Activated naive CD4-positive, alpha-beta T cell treated with anti-CD3 and anti-CD28 coated beads, Interleukin-2, amount 10 ng/mL, durations not matched to agents 7 days and 5 days (primary cell): ENCODE results near the gene ZNF525.
A peak's percentile ranks its signal among the peaks of the same experiment; 100 is the strongest.
"Not testable (repeated sequence)": the region's sequence is repeated elsewhere in the genome, so short reads cannot be mapped to it uniquely, and the experiment has no call there.

Experiments
- CTCF ChIA-PET: fragments of 350-600 bp; sonication (Branson Sonifier 250); formaldehyde crosslinking; loops from one replicate; lab custom pipeline; 2021; ENCODE audit warnings: antibody characterized with exemption; lab: Charles Lee
- DNase-seq: peaks from one replicate; pipeline ENCODE4 v3.0.0-alpha.2; 2020
- H3K27ac Mint-ChIP-seq: one replicate; pipeline ENCODE4 v1.8.0; 2021; ENCODE audit warnings: mild to moderate bottlenecking, moderate library complexity, mixed read lengths
- H3K27me3 Mint-ChIP-seq: one replicate; pipeline ENCODE4 v1.8.0; 2021; ENCODE audit warnings: mild to moderate bottlenecking, mixed read lengths
- H3K36me3 Mint-ChIP-seq: one replicate; pipeline ENCODE4 v1.8.0; 2021; ENCODE audit warnings: mixed read lengths
- H3K4me1 Mint-ChIP-seq: one replicate; pipeline ENCODE4 v1.8.0; 2021; ENCODE audit warnings: mixed read lengths
- H3K4me3 Mint-ChIP-seq: one replicate; pipeline ENCODE4 v1.8.0; 2021; ENCODE audit warnings: mild to moderate bottlenecking, moderate library complexity, mixed read lengths
- H3K9me3 Mint-ChIP-seq: one replicate; pipeline ENCODE4 v1.8.0; 2021; ENCODE audit warnings: mixed read lengths

Gene ZNF525

GRCh38 chr19:53381376-53381775, 15.9 kb downstream of the ZNF525 start:
- H3K4me1 Mint-ChIP-seq = no peaks in the 10 kb centered on the region
- no peak for DNase-seq
- no peak overlapping the region for H3K4me3 Mint-ChIP-seq
- peaks cover 86% of the 10 kb centered on the region for H3K36me3 Mint-ChIP-seq
- no peak overlapping the region for H3K27ac Mint-ChIP-seq
- no peaks in the 10 kb centered on the region for H3K27me3 Mint-ChIP-seq
- CTCF ChIA-PET = no interaction called here
- peaks cover 76% of the 10 kb centered on the region for H3K9me3 Mint-ChIP-seq

DNA sequence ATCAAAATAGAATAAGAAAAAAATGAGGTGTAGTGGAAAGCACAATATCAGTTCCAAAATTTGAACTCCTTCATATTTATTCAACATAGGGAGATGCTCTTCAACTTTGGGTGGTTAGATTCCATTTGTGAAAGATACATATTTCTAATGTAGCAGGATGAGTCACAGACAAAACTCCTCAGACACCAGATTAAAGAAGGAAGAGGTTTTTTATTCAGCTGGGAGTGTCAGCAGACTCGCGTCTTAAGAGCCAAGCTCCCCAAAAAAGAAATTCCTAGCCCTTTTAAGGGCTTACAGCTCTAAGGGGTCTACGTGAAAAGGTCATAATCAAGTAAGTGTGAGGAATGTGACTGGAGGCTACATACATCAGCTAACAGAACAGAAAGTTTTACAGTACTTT, 22.7 kb downstream of the ZNF525 start:
- Mint-ChIP-seq H3K4me1 (no peaks in the 10 kb centered on the region), H3K36me3 (peaks cover 37% of the 10 kb centered on the region), H3K27me3 (no peaks in the 10 kb centered on the region), H3K4me3 (no peak overlapping the region), H3K9me3 (peaks cover 66% of the 10 kb centered on the region), H3K27ac (no peak overlapping the region)
- CTCF ChIA-PET = no interaction called here
- no peak for DNase-seq

- Mint-ChIP-seq H3K36me3 (peaks cover 34% of the 10 kb centered on the region), H3K4me3 (no peak overlapping the region)
These were observed 23.4 kb downstream of the ZNF525 start for GRCh38 chr19:53388904-53389303.

GRCh38 chr19:53389571-53389970, 24.1 kb downstream of the ZNF525 start:
- H3K9me3 Mint-ChIP-seq = peaks cover 61% of the 10 kb centered on the region
- H3K27me3 Mint-ChIP-seq = peaks cover under 1% of the 10 kb centered on the region
- peaks cover 3% of the 10 kb centered on the region for H3K4me1 Mint-ChIP-seq
- no peak overlapping the region for H3K27ac Mint-ChIP-seq
- H3K4me3 Mint-ChIP-seq = no peak overlapping the region
- DNase-seq = no peak
- CTCF ChIA-PET = no interaction called here
- peaks cover 34% of the 10 kb centered on the region for H3K36me3 Mint-ChIP-seq

More at GRCh38 chr19:53388904-53389303, 23.4 kb downstream of the ZNF525 start:
- CTCF ChIA-PET = no interaction called here
- Mint-ChIP-seq H3K27ac (no peak overlapping the region), H3K27me3 (no peaks in the 10 kb centered on the region), H3K4me1 (peaks cover 2% of the 10 kb centered on the region), H3K9me3 (peaks cover 64% of the 10 kb centered on the region)
- DNase-seq = no peak

GRCh38 chr19:53389978-53390377, 24.5 kb downstream of the ZNF525 start:
- Mint-ChIP-seq H3K4me3 (no peak overlapping the region), H3K27me3 (peaks cover 5% of the 10 kb centered on the region), H3K9me3 (peaks cover 60% of the 10 kb centered on the region)

DNA sequence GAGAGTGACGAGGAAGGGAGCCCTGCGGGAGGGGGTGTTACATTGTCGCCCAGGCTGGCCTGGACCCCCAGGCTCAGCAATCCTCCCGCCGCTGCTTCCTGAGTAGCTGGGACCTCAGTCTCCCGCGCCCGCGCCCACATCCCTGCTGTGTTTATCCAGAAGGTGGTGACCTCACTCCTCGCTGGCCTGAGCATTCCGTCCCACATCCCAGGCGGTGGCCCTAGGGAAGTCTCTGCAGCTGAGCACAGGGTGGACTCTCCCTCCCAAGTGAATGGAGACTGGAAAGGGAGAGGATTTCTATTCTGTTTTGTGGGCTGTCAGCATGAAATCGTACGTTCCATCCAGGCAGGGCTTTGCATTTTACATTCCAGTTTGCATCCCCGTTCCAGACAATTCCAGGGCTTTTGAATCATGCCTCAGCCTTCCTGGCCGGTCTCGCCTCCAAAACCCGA, 29.0 kb downstream of the ZNF525 start:
- Mint-ChIP-seq H3K36me3 (peaks cover 36% of the 10 kb centered on the region), H3K27me3 (peaks cover 5% of the 10 kb centered on the region), H3K4me1 (peaks cover 28% of the 10 kb centered on the region), H3K9me3 (peaks cover 32% of the 10 kb centered on the region), H3K27ac (peak overlapping the region; percentile 62), H3K4me3 (peak overlapping the region; percentile 85)
- DNase-seq = no peak
- CTCF ChIA-PET = no interaction called here

More at GRCh38 chr19:53389978-53390377, 24.5 kb downstream of the ZNF525 start:
- Mint-ChIP-seq H3K4me1 (peaks cover 6% of the 10 kb centered on the region), H3K27ac (no peak overlapping the region), H3K36me3 (peaks cover 32% of the 10 kb centered on the region)
- CTCF ChIA-PET = no interaction called here
- no peak for DNase-seq

DNA sequence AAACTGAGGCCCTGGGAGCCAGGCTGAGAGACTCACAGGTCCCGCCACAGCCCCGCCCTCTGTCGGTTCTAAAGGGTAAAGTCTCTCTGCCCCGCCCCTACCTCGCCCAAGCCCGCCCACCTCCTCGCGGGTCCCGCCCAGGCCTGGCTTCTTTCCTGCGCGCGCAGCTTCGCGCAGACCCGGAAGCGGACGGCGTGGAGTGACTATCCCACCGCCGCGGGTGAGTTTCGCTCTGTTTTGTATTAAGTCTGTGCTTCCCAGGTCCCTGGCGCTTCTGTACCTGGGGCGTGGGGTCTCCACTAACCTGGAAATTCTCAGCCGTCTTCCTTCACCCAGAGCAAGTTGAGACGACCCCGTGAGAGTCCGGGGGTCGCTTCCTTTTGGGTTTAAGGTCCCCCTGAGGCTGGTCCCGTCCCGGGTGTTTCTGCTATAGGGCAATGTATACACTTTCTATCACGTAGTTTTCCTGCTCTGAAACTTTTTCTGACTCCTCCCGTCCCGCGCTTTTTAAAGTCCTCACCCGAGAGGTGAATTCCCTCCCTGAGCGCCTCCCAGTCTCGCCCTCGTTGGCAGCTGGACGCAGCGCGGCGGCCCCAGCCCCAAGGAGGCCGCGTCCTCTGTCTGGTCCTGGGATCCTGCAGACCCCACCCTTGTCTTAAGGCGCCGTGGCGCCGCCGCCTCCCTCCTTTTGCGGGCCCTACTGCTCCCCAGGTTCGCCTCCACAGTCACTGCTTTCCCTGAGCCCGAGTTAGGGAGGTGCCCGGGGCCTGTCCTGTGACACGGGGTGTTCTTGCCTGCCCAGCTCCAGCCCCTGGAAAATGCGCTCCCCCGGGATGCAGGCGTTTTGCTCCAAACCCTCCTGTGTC, 29.7 kb downstream of the ZNF525 start, which contains the start of gene ZNF765:
TSS of gene ZNF765 (plus strand) at position 176 of the 866 bp plus-strand sequence. CDS start 2,867 bp downstream, outside the sequence.
- peak within 1 kb of the TSS; percentile 85 for H3K4me3 Mint-ChIP-seq
- CTCF ChIA-PET = no interaction called here

GRCh38 chr19:53395840-53396524, 30.5 kb downstream of the ZNF525 start:
- peak overlapping the region; percentile 91 for H3K27ac Mint-ChIP-seq
- H3K27me3 Mint-ChIP-seq, DNase-seq: not testable (repeated sequence)
- H3K4me1 Mint-ChIP-seq = peaks cover 28% of the 10 kb centered on the region
- peaks cover 29% of the 10 kb centered on the region for H3K9me3 Mint-ChIP-seq
- peak overlapping the region; percentile 85 for H3K4me3 Mint-ChIP-seq
- peaks cover 44% of the 10 kb centered on the region for H3K36me3 Mint-ChIP-seq
- CTCF ChIA-PET = interaction anchor here (0.9 kb wide), 1 partner anchor 29 kb away, joined by 3 read pairs; no protein-coding TSS in a partner anchor

More for the DNA sequence above, 29.7 kb downstream of the ZNF525 start, which contains the start of gene ZNF765:
- Mint-ChIP-seq H3K27me3 (peaks cover 5% of the 10 kb centered on the region), H3K4me1 (peaks cover 28% of the 10 kb centered on the region), H3K36me3 (peaks cover 40% of the 10 kb centered on the region), H3K9me3 (peaks cover 31% of the 10 kb centered on the region), H3K27ac (peak within 1 kb of the TSS; percentile 91)
- peak; percentile 96 for DNase-seq

DNA sequence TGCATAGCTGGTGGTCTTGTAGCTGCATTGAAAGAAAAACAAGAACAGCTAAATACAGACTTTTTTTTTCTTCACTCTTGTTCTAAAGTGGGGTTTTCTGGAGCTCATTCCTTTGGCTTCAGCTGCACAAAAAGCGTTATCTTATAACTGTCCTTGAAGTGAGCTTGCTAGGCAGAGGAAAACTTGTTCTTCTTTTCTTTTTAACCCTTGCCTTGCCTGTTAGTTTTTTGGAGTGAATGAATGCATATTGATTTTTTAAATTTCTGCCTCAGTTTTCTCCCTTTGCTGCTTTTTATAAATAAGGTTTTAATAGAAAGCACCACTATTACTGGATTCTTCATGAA, 31.0 kb downstream of the ZNF525 start:
- Mint-ChIP-seq H3K4me1 (peaks cover 28% of the 10 kb centered on the region), H3K36me3 (peaks cover 47% of the 10 kb centered on the region), H3K9me3 (peaks cover 30% of the 10 kb centered on the region), H3K4me3 (peak overlapping the region; percentile 85), H3K27me3 (peaks cover 5% of the 10 kb centered on the region), H3K27ac (no peak overlapping the region)
- DNase-seq = no peak
- CTCF ChIA-PET = interaction anchor here (0.9 kb wide), 1 partner anchor 29 kb away, joined by 3 read pairs; no protein-coding TSS in a partner anchor

DNA sequence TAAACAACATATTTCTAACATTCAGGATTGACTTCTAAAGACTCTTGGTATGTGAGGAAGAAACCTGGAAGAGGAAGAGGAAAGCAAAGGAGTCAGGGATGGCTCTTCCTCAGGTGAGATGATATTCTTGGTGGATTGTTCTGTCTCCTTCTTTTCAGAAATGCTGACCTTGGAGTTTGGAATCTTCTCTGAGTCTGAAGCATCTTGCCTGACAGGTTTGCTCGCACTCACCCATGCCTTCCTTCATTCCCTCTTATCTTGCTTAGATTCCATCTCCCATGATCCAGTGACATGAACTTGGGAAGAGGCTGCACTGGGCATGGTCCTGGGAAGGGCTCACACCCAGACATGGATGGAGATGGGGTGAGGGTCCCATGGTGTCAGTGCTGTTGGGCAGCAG, 32.4 kb downstream of the ZNF525 start:
- peaks cover 34% of the 10 kb centered on the region for H3K9me3 Mint-ChIP-seq
- CTCF ChIA-PET = not testable (repeated sequence)
- peaks cover 61% of the 10 kb centered on the region for H3K36me3 Mint-ChIP-seq

GRCh38 chr19:53409505-53410204, 44.1 kb downstream of the ZNF525 start:
- Mint-ChIP-seq H3K27ac (no peak overlapping the region), H3K36me3 (peaks cover 71% of the 10 kb centered on the region), H3K4me1 (no peaks in the 10 kb centered on the region), H3K4me3 (no peak overlapping the region), H3K9me3 (peaks cover 77% of the 10 kb centered on the region), H3K27me3 (no peaks in the 10 kb centered on the region)
- CTCF ChIA-PET = no interaction called here
- no peak for DNase-seq

More for the DNA sequence above, 32.4 kb downstream of the ZNF525 start:
- not testable (repeated sequence) for H3K27me3 Mint-ChIP-seq, H3K4me3 Mint-ChIP-seq, H3K27ac Mint-ChIP-seq, DNase-seq
- peaks cover 28% of the 10 kb centered on the region for H3K4me1 Mint-ChIP-seq

- H3K27ac Mint-ChIP-seq, CTCF ChIA-PET, H3K4me1 Mint-ChIP-seq, H3K27me3 Mint-ChIP-seq, H3K36me3 Mint-ChIP-seq, DNase-seq, H3K4me3 Mint-ChIP-seq: not testable (repeated sequence)
- peaks cover 24% of the 10 kb centered on the region for H3K9me3 Mint-ChIP-seq
These were observed 55.2 kb downstream of the ZNF525 start for GRCh38 chr19:53420520-53421315.

GRCh38 chr19:53422551-53422950, 57.0 kb downstream of the ZNF525 start:
- CTCF ChIA-PET = interaction anchor here (0.6 kb wide), 1 partner anchor 420 kb away, joined by 3 read pairs; no protein-coding TSS in a partner anchor
- no peak for DNase-seq
- Mint-ChIP-seq H3K4me1 (peaks cover 2% of the 10 kb centered on the region), H3K27me3 (peaks cover 3% of the 10 kb centered on the region), H3K27ac (no peak overlapping the region), H3K9me3 (peaks cover 16% of the 10 kb centered on the region), H3K4me3 (no peak overlapping the region), H3K36me3 (peaks cover 1% of the 10 kb centered on the region)
